OCI-LY1 (cell line): ENCODE results near the gene TBC1D2B.
"Not testable (repeated sequence)": the region's sequence is repeated elsewhere in the genome, so short reads cannot be mapped to it uniquely, and the experiment has no call there.

Source experiments
- H2AFZ ChIP-seq: fragments of 200-600 bp; sonication (generic), shearing (Covaris generic); 2 replicates; pipeline ENCODE4 v1.6.0; 2014; ENCODE audit warnings: antibody characterized with exemption, mild to moderate bottlenecking, low read length
- H3F3A ChIP-seq: fragments of 200-600 bp; sonication (generic), shearing (Covaris generic); 2 replicates; pipeline ENCODE4 v1.6.0; 2014; ENCODE audit warnings: mild to moderate bottlenecking, antibody characterized with exemption, low read length, moderate library complexity; ENCODE audit not compliant: insufficient read depth
- H3K27ac ChIP-seq: fragments of 200-600 bp; sonication (generic); 2 replicates; pipeline ENCODE4 v1.5.1; 2014; ENCODE audit warnings: low read length, mixed run types, mild to moderate bottlenecking, low read depth; ENCODE audit not compliant: poor library complexity, severe bottlenecking
- H3K27me3 ChIP-seq: fragments of 200-600 bp; sonication (generic); 2 replicates; pipeline ENCODE4 v1.6.0; 2014; ENCODE audit warnings: antibody characterized with exemption, mild to moderate bottlenecking, low read length, moderate library complexity; ENCODE audit not compliant: insufficient read depth
- H3K36me3 ChIP-seq: fragments of 200-600 bp; sonication (generic); 2 replicates; pipeline ENCODE4 v1.6.1; 2014; ENCODE audit warnings: mild to moderate bottlenecking, antibody characterized with exemption, low read length, moderate library complexity, mixed read lengths; ENCODE audit not compliant: insufficient read depth
- H3K4me1 ChIP-seq: fragments of 200-600 bp; sonication (generic); 2 replicates; pipeline ENCODE4 v1.5.1; 2014; ENCODE audit warnings: mild to moderate bottlenecking, low read length, moderate library complexity; ENCODE audit not compliant: insufficient read depth, severe bottlenecking
- H3K4me2 ChIP-seq: fragments of 200-600 bp; sonication (generic), shearing (Covaris generic); 2 replicates; pipeline ENCODE4 v1.6.1; 2014; ENCODE audit warnings: low read length
- H3K4me3 ChIP-seq: fragments of 200-600 bp; sonication (generic); 2 replicates; pipeline ENCODE4 v1.5.1; 2014; ENCODE audit warnings: low read length, low read depth, mild to moderate bottlenecking, mixed read lengths; ENCODE audit not compliant: poor library complexity, severe bottlenecking
- H3K79me2 ChIP-seq: fragments of 200-600 bp; shearing (Covaris generic); 2 replicates; pipeline ENCODE4 v1.6.1; 2016; ENCODE audit warnings: mixed run types, low read length, mixed read lengths; ENCODE audit not compliant: insufficient read depth
- H3K9ac ChIP-seq: fragments of 200-600 bp; sonication (generic), shearing (Covaris generic); 2 replicates; pipeline ENCODE4 v1.6.1; 2014; ENCODE audit warnings: mild to moderate bottlenecking, low read length, mixed read lengths
- H3K9me2 ChIP-seq: fragments of 200-600 bp; sonication (generic), shearing (Covaris generic); 2 replicates; pipeline ENCODE4 v1.6.1; 2014; ENCODE audit warnings: low read depth, mild to moderate bottlenecking, low read length, mixed read lengths
- H3K9me3 ChIP-seq: fragments of 200-600 bp; shearing (Covaris generic); 2 replicates; pipeline ENCODE4 v1.6.1; 2014; ENCODE audit warnings: low read length, mixed read lengths
- H4K20me1 ChIP-seq: fragments of 200-600 bp; sonication (generic), shearing (Covaris generic); 2 replicates; pipeline ENCODE4 v1.6.0; 2016; ENCODE audit warnings: mild to moderate bottlenecking, low read length; ENCODE audit not compliant: insufficient read depth
- EZH2 ChIP-seq: fragments of 200-600 bp; sonication (generic), shearing (Covaris generic); IDR thresholded peaks from 2 replicates; pipeline ENCODE4 v1.8.0; 2017; ENCODE audit warnings: borderline replicate concordance, mixed run types, mild to moderate bottlenecking, antibody characterized with exemption, low read length, moderate library complexity, mixed read lengths
- TF ChIP-seq, protein P1 (sequence below): fragments of 200-600 bp; sonication (generic), shearing (Covaris generic); IDR thresholded peaks from 2 replicates; pipeline ENCODE4 v1.5.1; 2017; ENCODE audit warnings: mild to moderate bottlenecking, antibody characterized with exemption, low read length, moderate library complexity, mixed read lengths

The TBC1D2B gene

DNA sequence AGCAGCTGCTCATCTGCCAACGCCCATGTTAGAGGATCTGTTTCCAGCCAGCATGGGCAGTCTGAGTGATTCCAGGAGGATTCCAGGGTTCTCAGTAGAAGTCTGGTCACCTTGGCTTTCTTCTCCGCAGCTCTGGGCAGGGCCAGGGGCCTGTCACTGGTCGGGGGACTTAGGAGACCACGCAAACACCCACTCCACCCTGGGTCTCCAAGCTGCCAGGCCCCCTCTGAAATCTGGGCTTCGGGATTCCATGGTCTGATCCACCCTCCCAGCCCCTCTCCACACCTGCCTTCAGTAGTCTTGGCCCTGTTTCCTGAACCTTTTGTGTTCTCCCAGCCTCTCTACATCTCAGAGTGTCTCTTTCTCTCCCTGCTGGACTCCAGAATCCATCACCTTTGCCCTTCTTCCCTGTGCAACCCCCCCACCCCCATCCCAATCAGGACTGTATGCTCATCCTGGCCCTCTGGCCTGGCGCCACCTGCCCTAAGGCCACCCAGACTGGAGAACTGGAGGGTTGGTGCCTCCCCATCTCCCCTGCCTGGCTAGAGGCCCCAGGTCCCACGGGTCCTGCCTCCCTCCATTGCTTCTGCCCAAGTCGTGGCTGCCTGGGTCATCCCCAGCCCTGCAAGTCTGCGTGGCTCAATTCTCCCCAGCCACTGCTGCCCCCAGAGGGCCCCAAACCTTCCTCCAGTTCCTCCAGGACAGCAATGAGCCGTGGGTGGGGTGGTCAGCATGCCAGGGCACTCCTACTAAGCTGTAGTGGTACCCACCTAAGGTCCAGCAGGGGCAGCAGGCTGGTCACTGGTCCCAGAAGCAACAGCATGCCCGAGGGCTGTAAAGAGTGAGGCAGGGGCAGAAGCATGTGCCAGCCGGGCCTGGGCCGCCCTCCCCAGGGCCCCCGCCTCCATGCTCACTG is 102.8 kb downstream of the TBC1D2B start:
- Histone ChIP-seq H2AFZ (no peak overlapping the region), H3K9me2 (no peaks in the 10 kb centered on the region), H3K27ac (no peak overlapping the region), H4K20me1 (no peaks in the 10 kb centered on the region), H3K4me3 (no peak overlapping the region), H3K4me1 (no peaks in the 10 kb centered on the region), H3K79me2 (no peaks in the 10 kb centered on the region), H3K4me2 (no peak overlapping the region), H3K9me3 (no peaks in the 10 kb centered on the region), H3K36me3 (no peaks in the 10 kb centered on the region), H3K9ac (no peak overlapping the region), H3F3A (no peaks in the 10 kb centered on the region), H3K27me3 (no peaks in the 10 kb centered on the region)
- TF ChIP-seq, protein P1, sequence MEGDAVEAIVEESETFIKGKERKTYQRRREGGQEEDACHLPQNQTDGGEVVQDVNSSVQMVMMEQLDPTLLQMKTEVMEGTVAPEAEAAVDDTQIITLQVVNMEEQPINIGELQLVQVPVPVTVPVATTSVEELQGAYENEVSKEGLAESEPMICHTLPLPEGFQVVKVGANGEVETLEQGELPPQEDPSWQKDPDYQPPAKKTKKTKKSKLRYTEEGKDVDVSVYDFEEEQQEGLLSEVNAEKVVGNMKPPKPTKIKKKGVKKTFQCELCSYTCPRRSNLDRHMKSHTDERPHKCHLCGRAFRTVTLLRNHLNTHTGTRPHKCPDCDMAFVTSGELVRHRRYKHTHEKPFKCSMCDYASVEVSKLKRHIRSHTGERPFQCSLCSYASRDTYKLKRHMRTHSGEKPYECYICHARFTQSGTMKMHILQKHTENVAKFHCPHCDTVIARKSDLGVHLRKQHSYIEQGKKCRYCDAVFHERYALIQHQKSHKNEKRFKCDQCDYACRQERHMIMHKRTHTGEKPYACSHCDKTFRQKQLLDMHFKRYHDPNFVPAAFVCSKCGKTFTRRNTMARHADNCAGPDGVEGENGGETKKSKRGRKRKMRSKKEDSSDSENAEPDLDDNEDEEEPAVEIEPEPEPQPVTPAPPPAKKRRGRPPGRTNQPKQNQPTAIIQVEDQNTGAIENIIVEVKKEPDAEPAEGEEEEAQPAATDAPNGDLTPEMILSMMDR, result no peak
- TF ChIP-seq EZH2, result no peak

DNA sequence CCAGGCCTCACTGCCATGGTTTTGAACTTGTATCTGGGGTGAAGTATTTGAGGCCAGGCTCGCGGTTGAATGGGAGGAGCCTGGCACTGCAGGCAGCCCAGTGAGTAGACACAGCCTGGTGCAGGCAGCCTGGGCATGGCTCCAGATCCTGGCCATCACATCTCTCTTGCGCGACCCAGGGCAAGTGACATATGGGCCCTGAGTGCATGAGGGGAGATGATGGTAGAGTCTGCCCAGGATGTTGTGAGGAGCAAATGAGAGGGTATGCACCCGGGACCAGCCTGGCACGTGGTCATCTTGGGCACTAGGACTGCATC is 103.5 kb downstream of the TBC1D2B start:
- Histone ChIP-seq H3K4me1 (no peaks in the 10 kb centered on the region), H3K9me3 (no peaks in the 10 kb centered on the region), H3K4me2 (no peak overlapping the region), H3K9ac (no peak overlapping the region), H3K4me3 (no peak overlapping the region), H3K36me3 (no peaks in the 10 kb centered on the region), H3K27ac (no peak overlapping the region), H4K20me1 (no peaks in the 10 kb centered on the region), H2AFZ (no peak overlapping the region), H3F3A (no peaks in the 10 kb centered on the region), H3K27me3 (no peaks in the 10 kb centered on the region), H3K79me2 (no peaks in the 10 kb centered on the region), H3K9me2 (no peaks in the 10 kb centered on the region)
- TF ChIP-seq, protein P1, result no peak
- no peak for TF ChIP-seq EZH2

DNA sequence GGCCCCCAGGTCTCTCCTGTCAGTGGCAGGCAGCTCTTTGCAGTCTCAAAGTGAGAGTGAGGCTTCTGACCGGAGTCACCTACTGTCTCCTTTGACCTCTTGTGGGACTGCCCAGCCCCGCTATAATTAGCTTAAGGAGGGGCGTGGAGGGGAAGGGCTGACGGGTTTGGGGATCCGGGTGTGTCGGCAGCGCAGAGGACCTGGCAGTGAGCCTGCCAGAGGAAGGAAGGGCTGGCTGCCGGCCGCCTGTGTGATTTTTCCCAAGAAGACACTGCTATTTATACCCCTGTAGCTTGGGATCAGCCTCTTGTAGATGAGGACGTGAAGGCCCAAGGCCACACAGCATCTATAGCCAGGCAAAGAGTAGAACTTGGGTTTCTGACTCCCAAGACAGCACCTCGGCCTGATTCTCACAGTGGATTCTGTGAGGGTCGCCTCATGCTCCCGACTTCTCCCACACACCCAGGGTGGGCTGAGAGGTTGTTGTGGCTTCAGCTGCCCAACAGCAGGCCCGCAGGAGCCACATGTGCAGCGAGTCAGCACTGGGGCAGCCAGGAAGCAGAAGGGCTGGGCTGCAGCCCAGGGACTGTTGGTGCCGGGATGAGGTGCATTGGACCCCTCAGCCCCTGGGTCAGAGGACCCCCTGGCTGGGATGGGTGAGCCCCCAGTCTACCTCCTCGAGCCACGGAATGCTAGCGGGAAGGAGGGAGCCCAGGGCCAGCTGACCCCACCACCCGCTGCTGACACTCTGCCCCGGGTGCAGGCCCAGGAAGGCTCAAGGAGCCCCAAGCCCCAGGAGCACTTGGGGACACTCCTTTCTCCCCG is 104.0 kb downstream of the TBC1D2B start:
- H3K4me2 ChIP-seq, H3K27ac ChIP-seq, H3K79me2 ChIP-seq, H3F3A ChIP-seq, H3K36me3 ChIP-seq, H3K9ac ChIP-seq, H3K4me3 ChIP-seq, H3K4me1 ChIP-seq, H2AFZ ChIP-seq, H3K9me3 ChIP-seq, H3K27me3 ChIP-seq, H3K9me2 ChIP-seq, H4K20me1 ChIP-seq: not testable (repeated sequence)

DNA sequence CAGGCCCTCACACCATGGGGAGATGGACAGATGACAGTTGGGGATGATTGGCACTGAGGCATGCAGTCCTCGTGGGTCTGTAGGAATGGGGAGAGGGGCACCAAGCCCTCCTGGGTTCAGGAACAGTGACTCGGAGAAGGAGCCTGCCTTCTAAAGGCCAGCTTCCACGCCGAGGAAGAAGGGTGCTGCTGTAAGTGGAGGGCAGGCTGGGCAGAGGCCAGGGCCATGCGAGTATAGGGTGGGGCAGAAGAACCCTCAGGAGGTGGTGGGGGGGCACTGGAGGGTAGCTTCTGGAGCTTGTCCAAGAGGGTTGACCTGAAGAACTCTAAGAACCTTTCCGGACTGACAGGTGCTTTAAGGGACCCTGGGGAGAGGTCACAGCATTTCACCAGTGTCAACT is 104.8 kb downstream of the TBC1D2B start:
- not testable (repeated sequence) for H4K20me1 ChIP-seq, H2AFZ ChIP-seq, H3K4me2 ChIP-seq, H3K9me3 ChIP-seq, H3K4me1 ChIP-seq, H3F3A ChIP-seq, H3K9ac ChIP-seq, H3K36me3 ChIP-seq, H3K27ac ChIP-seq, H3K79me2 ChIP-seq, H3K9me2 ChIP-seq, H3K27me3 ChIP-seq, H3K4me3 ChIP-seq

DNA sequence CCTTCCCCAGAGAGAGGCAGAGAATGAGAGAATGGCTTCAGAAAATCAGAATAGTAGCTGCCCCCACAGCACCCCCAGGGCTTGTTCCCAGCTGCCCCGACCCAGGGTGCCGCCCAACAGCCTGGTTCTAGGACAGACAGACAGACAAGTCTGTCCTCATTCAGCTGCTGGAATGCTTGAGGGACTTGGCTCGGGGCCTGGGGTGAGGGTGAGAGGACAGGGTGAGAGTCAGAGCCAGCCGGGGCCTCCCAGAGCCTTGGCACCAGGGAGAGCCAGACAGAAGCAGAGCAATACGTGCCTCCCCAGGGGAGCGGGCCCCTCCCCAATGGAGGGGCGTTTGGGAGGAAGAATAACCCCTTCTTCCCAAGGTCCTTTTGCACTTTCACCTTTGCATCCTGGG is 105.6 kb downstream of the TBC1D2B start:
- not testable (repeated sequence) for H3K27me3 ChIP-seq, H4K20me1 ChIP-seq, H3K9me3 ChIP-seq, H3K27ac ChIP-seq, H3K9ac ChIP-seq, H3K4me1 ChIP-seq, H3K4me2 ChIP-seq, H2AFZ ChIP-seq, H3K79me2 ChIP-seq, H3F3A ChIP-seq, H3K4me3 ChIP-seq, H3K9me2 ChIP-seq, H3K36me3 ChIP-seq

DNA sequence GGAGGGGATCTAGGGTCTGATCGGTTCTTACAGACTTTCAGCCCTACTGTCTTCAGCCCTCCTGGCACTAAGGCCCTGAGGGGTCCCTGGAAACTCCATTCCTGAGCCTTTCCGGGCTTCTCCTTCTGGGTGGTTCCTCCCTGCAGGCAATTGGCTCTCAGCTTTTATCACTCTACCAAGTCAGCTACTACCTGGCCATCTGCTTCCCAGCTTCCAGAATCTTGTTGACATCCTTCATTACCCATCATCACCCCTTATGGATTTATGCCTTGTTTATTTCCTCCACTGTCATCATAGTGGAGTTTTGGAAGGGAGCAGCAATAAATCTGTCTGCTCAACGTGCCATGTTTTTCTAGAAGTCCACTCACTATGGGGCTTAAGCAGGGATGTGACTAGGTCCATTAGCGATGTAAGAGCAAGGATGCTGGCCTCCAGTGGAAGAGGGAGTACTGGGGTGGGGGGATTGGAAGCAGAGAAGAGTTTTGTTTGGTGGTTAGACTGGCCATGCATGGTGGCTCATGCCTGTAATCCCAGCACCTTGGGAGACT is 106.6 kb downstream of the TBC1D2B start:
- not testable (repeated sequence) for H3K27me3 ChIP-seq, H3K9me2 ChIP-seq, H3K4me3 ChIP-seq, H4K20me1 ChIP-seq, H3K4me1 ChIP-seq, H3F3A ChIP-seq, H3K9me3 ChIP-seq, H2AFZ ChIP-seq, H3K4me2 ChIP-seq, H3K36me3 ChIP-seq, H3K27ac ChIP-seq, H3K79me2 ChIP-seq, H3K9ac ChIP-seq
